T1000 (cell line): ENCODE data around the gene LCK.

Experiments
- DNase-seq: peaks from one replicate; lab custom pipeline; 2025; ENCODE audit warnings: mixed read lengths; lab: John Stamatoyannopoulos, UW

The LCK gene

DNA sequence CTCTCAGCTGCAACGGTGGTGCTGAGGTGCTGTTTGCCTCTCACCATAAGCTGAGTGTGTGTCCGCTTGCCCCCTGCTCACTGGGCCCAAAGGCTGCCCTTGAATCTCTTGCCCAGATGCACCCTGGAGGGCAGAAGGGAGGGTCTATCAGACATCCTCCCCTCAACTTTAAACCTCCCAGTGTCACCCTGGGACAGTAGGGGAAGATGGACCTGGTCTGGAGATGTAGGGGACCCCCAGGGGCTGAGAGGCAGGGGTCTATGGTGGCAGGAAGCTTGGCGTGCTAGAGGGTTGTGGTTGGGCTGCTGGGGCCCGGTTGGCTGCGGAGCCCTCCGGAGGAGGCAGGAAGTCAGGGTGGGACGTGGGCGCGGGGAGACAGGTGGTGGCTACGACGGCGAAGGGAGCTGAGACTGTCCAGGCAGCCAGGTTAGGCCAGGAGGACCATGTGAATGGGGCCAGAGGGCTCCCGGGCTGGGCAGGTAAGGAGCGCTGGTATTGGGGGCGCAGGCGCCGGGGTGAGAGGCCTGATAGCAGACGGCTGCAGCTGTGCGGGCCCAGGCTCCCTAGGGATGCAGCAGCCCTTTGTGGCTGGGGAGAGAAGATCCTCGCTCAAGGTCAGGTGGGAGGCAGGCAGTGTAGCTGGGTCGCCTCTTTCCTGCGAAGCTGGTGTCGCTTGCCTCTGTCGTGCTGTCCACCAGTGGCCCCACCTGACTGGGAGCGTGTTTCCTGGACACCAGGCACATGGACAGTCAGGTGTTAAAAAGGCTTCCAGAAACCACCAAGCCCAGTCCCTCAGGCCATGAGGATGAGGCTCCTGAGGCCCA lies at the start of gene LCK:
LCK (plus strand) TSS at position 373 of the 824 bp plus-strand sequence. CDS start 23,065 bp downstream, outside the sequence.
- DNase-seq: no peak

DNA sequence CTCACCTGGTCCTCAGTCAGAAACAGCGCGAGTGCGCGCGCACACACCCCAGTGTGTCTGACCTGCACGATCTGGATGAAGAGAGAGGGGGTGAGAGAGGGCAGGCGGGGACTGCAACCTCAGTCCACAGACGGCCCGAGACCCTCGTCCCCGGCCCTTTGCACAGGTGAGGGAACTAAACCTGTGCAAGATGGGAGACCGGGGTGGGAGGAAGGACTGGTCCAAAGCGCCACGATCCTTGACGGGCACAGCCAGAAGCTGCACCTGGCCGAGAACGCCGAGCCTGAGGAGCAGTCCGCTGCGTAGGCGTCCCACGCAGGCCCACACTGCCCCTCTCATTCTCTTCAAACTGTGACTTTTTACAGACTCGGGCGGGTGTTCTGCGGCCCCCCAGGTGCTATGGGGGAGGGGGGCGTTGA lies 46.1 kb upstream of the LCK start:
- no peak for DNase-seq

DNA sequence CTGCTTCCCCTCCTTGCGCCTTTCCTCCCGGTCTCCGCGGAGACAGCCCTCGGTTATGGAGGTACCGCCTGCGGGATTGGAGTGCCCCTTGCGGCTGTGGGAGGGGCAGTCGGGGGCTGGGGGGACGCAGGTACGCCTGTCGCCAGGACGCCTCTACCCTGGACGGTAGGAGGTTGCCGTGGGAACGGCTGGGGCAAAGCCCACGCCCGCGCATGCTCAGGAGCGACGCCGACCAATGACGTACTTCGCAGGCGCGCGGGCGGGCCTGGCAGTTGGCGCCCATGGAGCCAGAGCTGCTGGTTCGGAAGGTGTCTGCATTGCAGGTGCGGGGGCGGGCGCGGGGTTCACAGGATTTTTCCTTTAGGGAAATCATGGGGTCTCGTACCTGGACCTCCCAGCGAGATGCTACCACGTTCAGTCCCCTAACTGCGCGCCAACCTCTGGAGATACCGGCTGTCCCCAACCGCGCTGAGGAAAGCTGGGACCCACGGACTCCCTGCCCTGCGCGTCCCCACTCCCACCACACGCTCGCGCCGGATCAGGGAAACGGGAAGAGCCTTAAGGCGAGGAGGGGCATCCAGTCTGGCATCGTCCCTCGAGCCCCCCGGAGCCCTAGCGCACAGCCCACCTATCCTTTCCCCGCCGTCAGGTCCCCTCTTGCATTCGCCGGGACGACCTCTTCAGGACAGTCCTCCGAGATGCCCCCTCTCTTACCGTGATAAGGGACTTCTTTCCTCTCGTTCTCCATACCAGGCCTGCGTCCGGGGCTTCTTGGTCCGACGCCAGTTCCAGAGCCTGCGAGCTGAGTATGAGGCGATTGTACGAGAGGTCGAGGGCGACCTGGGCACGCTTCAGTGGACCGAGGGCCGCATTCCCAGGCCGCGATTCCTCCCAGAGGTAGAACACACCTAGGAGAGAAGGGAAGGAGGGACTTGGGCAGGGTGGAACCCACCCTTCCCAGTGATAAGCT lies 45.4 kb upstream of the LCK start, which contains the start of gene IQCC:
IQCC (plus strand) TSS at position 271 of the 970 bp plus-strand sequence; CDS start at position 282, 11 bp downstream.
- peak; percentile 70 for DNase-seq

DNA sequence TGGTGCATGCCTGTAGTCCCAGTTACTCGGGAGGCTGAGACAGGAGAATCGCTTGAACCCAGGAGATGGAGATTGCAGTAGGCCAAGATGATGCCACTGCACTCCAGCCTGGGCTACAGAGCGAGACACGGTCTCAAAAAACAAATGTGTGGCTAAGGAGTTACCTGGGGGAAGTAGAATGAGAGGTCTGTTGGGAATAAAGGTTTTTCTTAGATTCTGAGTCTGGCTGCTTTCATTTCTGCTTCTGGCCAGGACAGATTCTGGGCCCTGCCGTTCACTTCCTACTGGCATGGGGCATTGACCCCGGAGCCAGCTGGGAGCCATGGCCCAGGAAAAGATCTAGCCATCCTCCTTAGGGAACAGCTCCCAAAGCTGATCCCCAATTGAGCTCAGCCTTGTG lies 42.6 kb upstream of the LCK start:
- no peak for DNase-seq

DNA sequence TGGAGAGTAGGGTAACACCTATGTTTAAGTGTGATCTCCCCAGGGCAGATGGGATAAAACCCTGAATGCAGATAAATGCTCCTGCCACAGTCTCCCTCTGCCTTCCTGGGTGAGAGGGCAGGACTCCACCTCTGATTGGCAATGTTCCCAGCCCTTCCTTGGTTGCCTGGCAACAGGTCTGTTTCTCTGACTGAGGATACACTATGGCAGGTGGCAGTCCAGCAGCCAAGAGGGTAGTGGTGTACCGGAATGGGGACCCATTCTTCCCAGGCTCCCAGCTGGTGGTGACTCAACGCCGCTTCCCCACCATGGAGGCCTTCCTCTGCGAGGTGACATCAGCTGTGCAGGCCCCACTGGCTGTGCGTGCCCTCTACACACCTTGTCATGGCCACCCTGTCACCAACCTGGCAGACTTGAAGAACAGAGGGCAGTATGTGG lies 42.2 kb upstream of the LCK start, which contains the start of gene DCDC2B:
DCDC2B (plus strand) TSS at position 199 of the 438 bp plus-strand sequence; CDS start at position 204, 5 bp downstream.
- DNase-seq: no peak

DNA sequence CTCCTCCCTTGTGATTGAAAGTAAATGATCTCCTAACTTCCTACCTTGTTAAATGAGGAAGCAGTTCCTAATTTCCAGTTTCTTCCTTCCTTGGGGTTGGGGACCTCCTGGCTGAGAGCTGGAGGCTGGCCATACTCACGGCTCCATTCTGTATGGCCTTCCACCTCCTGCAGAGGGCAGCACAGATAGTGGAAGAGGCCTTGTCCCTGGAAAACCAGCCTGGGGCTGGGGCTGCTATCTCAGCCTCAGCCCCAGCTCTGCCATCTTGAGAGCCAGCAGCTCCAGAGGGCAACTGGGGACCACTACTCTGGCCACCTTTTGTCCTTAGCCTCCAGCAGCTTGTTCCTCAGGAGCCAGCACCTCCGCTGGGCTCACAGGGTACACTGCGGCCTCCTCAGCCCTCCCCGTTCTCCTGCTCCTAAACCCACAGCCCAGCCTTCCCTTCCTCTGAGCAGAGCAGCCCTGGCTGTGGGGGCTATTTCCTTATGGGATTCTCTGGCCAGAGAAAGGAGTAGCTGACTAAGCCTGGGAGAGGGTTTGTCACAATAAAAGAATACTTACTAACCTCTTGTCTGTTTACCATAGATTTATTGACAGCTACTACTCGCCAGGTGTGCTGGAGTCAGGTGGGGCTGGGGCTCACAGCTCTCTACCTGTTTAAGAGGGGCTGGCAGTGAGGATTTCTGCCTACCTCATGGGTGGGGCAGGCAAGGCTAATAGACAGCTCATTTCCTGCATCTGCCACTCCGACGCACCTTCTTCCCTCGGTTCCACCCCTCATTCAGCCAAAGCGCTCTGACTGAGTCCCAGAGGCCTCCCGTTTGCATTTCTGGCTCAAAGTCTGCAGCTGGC lies 35.2 kb upstream of the LCK start:
- DNase-seq: peak; percentile 32

DNA sequence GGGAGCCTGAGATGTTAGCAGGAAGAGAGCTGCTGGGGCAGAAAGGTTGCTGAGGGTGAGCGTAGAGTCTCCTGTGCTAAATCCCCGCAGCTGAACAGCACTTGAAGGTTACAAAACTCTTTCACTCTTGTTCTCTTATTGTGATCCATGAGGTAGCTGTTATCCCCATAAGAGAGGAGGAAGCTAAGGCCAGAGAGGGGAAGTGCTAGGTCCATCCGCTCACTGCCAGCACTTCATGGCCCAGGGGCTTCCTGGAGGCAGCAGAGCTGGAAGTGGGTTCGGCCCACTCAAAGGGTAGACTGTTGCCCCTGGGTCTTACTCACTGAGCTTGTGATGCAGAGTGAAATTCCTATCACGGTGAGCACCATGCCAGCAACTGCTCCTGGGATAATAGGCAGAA lies 34.5 kb upstream of the LCK start:
- DNase-seq: no peak

DNA sequence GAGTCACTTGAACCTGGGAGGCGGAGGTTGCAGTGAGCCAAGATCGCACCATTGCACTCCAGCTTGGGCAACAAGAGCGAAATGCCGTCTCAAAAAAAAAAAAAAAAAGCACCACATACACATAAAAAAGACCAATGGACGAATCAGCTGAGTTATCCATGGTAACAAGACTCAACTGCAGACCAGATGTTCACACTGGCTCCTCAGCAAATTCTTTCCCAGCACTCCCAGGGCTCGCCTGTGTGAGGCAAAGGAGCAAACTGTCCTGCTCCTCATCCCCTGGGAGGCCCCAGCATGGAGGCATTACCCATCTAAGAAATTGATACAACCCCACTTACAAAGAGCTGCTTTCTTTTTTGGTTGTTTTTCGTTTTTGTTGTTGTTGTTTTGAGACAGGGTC lies 32.0 kb upstream of the LCK start:
- no peak for DNase-seq

DNA sequence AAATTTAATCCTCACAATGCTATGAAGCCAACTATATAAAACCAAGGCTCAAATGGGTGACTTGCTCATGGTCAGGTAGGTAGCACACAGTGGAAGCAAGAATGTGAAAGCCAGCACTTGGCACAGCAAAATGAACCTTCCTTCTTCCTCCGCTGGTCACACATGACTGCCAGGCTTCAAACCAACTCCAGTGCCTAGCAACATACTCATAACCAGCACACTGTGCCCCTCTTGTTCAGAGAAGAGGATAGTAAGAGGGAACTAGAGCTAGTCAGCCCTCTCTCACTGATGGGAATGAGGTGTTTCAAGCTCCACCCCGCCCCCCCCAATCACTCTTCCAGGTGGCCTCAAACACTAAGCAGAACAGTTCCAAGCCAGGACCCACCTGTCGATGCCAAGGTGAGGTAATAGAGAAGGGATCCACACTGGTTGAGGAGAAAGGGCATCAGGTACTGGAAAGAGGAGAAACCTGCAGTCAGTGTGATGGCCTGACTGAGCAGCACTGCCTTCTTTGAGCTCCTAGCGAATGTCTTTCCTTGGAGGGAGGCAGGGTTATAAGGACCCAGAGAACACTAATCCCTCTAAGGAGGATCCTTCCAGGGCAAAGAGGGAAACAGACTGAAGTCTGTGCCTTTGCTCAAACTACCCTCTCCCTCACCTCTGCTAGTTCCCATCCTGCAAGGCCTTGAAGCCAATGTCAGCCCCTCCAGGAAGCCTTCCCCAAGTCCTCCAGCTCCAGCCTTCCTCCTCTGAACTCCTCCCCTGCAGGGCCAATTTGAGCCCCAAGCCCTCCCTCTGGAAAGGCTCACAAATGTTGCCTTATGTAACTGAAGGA lies 30.1 kb upstream of the LCK start:
- no peak for DNase-seq

DNA sequence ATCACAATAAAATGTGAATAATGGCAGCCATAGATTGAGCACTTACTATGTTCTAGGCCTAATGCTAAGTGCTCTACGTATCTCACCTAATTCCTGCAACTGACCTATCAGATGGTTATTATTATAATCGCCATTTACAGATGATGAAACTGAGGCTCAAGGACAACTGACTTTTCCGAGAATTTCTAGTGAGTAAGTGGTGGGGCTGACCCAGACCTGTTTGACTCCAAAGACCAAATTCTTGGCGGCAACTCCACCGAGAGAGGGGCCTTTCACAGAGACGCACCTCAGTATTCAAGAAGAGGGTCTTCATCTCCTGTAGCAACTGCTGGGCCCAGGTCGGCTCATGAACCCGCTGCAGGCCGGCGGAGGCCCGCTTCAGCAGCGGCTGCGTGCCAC lies 29.5 kb upstream of the LCK start:
- no peak for DNase-seq

DNA sequence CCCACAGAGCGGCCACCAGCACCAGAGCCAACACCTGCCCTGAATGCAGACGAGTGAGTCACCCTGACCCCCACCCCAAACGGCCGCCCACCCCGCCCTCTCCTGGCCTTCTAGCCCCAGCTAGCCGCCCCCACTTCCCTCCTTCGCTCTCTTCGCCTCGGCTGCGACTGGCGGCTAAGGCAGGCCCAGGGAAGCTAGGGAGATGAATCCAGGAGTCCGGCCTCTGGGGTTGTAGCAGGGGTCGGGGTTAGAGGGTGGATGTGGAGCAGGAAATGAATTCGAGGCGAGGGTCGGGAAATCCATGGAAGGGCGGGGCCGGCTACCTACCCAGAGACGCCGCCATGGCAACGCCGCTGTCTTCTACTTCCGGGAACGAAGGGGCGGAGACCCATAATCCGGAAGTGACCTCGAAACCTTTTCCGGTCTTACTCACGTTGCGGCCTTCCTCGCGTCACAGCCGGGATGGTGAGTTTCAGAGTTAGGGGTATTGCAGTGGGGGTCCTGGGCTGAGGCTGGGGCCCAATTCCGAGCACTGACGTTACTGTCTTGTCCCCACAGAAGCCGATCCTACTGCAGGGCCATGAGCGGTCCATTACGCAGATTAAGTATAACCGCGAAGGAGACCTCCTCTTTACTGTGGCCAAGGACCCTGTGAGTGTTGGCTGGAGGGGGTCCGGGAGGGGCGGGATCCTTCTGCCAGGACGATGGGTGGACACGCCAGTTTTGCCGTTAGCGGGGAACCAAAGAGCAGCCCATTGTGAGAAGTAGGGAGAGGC lies 28.9 kb upstream of the LCK start, which contains the start of the genes EIF3I and TMEM234:
EIF3I (plus strand) TSS at position 428 of the 776 bp plus-strand sequence; CDS start at position 463, 35 bp downstream.
TMEM234 (minus strand) TSS at position 374 of the 776 bp plus-strand sequence; CDS start at position 343, 31 bp downstream.
- DNase-seq: peak; percentile 72

DNA sequence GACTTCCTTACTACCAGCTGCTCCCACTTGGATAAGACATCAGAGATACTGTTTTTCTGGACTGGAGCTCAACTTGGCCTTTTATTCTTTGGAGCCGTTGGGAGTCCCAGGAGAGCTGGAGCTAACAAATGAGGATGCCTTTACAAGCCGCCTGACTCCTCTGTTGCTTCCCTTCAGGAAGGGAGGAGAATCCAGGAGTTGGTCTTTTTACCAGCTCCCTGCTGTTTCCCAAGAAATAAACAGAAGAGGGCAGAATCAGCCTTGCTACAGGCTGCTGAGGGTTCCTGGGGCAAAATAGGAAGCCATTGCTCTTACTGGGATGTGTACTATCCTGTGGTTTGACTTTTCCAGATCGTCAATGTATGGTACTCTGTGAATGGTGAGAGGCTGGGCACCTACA lies 27.4 kb upstream of the LCK start:
- no peak for DNase-seq

DNA sequence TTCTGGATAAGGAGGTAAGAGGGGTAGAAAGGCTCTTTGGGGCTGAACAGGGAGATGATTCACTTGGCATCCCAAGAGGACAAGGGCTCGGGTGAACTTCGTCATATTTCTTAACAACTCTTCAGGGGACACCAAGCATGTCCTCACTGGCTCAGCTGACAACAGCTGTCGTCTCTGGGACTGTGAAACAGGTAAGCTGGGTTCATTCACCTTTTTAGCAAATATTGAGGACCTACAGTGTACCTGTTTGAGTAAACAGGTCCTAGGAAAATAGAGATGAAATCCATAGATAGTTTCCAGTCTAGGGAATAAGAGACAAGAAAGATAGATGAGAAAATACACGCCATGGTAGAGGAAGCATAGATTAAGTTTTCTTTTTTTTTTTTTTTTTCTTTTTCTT lies 26.8 kb upstream of the LCK start:
- no peak for DNase-seq

DNA sequence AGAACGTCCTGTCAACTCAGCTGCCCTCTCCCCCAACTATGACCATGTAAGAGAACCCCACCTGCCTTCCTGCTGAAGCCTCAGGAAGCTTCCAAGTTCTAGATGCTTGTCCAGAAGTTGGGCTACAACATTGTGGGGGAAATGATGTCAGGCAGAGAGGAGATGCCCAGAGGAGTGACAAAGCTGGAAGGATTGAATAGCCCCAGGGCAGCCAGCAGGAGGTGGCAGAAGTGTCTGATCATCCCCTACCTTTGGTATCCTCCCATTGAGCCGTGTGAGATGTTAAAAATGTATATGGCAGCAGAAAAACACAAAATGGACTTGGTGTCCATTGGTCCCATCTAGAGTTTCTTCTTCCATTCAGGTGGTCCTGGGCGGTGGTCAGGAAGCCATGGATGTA lies 22.3 kb upstream of the LCK start:
- no peak for DNase-seq

DNA sequence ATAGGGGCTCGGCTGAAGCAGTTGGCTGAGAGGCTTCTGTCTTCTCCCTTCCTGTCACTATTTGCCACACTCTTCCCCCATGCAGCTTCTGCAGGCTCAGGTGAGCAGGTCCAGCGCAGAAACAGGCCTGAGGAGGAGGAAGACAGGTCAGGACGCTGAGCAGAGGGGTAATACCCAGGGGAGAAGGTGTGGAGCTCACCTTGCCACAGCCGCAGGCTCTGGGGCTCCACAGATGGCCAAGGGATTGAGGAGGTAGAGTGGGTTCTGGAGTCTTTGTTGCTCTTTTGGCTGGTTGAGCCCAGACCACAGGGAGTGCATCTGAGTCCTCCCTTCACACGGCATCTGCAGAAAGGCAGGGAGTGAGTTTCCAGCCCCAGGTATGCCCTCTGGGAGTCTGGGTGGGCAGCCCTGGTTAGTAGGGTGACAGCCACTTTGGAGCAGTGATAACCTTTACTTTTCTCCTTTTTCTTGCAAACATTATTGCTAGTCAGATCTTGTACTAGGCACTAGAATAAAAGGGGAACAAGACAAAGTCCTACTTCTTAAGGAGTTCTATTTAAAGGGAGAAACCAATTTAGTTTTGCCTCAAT lies 19.1 kb upstream of the LCK start:
- no peak for DNase-seq

DNA sequence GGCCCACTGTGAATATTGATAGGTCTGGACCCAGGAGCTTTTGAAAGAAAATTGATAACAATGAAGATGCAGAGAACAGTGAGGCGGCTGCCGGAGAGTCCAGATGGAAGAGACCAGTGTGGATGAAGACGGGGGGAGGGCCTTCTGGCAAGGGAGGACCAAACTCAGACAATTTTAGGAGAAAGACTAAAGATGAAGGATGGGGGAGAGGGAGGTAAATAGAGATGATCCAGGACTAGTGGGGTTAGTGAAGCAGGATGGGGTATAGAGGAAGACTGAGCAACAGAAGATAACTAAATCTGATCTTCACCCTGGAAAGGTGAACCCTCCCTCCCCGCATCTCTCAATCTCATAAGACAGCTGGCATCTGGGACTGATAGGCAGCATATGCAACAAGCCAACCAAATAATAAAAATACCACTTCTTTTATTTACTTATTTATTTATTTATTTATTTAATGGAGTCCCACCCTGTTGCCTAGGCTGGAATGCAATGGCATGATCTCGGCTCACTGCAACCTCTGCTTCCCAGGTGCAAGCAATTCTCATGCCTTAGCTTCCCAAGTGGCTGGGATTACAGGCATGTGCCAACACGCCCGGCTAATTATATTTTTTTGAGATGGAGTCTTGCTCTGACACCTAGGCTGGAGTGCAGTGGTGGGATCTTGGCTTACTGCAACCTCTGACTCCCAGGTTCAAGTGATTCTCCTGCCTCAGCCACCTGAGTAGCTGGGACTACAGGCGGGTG lies 18.3 kb upstream of the LCK start:
- no peak for DNase-seq

DNA sequence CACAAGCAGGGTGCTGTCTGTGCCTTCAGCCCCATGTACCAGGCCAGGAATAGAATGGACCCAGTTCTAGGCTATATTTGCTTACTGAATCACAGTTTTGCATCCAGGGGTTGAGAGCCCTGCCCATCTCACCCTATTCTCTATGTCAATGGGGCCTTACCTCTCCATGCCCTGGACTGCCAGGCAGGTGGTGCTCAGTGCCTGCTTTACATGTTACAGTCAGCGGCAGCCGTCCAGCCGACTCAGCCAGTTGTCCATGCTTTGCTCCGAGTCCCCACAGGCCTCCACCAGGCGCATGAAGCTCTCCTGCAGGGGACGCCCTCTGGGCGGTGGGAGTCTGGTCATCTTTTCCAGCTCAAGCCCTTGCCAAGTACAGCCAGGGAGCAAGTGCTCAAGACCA lies 16.3 kb upstream of the LCK start:
- no peak for DNase-seq

DNA sequence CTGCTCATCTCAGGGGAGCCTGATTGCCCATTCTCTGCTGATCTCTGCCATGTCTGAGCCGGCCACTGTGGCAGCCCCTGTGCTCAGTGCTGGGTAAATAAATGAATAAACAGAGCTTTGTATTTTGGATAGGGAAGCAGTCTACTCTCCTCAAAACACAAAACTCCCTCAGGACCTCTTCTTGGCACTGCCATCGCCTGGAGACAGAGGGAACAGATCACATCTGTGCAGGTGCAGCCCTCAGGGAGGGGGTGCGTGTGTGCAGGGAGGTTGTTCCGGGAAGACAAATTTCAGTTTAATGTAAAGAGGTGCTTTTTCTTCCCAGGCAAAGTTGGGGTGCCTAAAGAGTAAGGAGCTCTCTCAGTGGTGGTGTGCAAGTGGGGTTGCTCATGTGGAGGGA lies 11.7 kb upstream of the LCK start:
- DNase-seq: no peak

DNA sequence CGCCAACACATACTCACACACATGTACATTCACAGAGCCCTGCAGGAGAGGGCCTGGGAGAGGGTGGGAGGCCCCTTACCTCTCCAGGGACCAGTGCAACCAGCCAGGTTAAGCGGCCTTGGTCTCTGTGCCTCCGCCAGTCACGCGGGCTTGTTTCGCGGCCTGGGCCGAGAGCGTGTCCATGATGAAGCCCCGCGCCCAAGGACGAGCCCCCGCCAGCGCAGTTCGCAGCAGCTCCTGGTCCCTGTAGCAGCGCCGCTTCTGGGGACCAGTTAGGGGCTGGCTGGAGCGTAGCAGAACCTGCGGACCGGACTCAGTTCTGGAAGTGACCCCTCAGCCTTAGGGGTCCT lies 11.3 kb upstream of the LCK start:
- DNase-seq: no peak
